Choroid plexus epithelial cell (primary cell): ENCODE results near the gene ECM2.

Experiments used
- DNase-seq: peaks from one replicate; pipeline ENCODE4 v3.0.0-alpha.2; 2010; ENCODE audit warnings: low read depth
- H3K4me3 ChIP-seq: 2 replicates; pipeline ENCODE4 v1.5.1; 2011; ENCODE audit warnings: low read depth, mild to moderate bottlenecking, control low read depth, low read length, moderate library complexity
- CTCF ChIP-seq: conservative IDR thresholded peaks from 2 replicates; pipeline ENCODE4 v1.5.1; 2011; ENCODE audit warnings: low read depth, mild to moderate bottlenecking, control low read depth, inconsistent platforms, low read length, moderate library complexity

The ECM2 gene

DNA sequence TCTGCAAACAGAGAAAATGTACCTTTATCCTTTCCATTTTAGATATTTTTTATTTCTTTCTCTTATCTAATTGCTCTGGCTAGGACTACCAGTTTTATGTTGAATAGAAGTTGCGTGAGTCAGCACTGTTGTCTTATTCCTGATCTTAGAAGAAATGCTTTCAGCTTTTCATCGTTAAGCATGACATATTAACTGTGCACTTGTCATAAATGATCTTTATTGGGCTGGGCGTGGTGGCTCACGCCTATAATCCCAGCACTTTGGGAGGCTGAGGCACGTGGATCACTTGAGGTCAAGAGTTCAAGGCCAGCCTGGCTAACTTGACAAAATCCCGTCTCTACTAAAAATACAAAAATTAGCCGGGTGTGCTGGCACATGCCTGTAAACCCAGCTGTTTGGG lies 8.2 kb upstream of the ECM2 start:
- TF ChIP-seq CTCF = no peak
- DNase-seq = no peak
- H3K4me3 ChIP-seq = no peak overlapping the region

DNA sequence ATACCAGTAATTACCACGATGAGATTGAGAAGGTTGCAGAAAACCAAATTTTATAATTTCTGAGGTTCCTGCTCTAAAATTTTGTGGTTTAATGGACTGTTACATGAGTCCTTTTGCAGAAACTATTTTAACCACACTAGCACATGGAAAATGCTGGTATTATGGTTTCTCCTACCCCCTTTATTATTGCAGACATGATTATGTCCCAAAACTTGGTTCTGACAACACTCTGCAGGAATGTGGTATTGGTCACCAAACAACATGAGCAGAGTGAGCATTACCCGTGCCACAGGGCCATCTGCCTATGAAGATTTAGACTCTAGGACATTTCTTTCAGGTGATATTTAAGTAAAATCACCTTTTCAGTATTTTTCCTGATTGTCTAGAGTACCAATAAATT lies 2.8 kb upstream of the ECM2 start:
- no peak for TF ChIP-seq CTCF
- peak; percentile 36 for DNase-seq
- no peak overlapping the region for H3K4me3 ChIP-seq

DNA sequence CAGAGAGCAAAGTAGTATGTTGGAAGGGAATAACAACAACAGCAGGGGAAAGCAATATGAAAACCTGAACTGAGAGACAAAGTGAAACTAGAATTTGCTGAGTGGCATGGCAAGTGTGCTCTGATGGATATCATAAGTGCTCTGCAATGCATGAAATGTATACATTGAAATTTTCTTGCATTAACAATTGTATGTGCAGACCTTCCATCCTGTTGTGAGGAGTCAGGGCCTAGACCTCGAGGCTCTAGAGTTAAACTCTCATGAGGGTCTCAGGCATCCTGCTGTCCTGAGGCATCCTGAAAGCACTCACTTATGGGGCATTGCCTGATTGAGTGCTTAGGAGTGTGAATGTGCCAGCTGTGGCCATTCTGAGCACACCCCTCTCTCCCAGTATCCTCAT lies 1.1 kb downstream of the ECM2 start:
- TF ChIP-seq CTCF = no peak
- peak; percentile 26 for DNase-seq
- H3K4me3 ChIP-seq = peak overlapping the region; percentile 44

DNA sequence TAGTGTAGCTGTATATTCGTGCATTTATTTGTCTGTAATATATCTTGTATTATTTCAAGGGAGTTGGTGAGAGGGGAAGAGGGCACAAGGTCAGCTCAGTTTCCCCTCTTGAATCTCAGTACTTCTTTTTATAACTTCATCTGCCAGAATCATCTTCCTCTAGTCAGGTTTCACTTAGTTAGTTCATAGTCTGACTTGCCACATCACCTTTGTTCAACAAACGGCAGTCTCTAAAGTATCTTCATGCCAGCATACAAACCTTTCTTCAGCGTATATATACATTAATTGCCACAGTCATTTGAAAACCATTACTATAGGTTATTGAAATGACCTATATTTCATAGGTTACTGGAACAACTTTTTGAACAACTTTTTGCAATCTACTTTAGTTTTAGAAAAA lies 1.6 kb downstream of the ECM2 start:
- no peak overlapping the region for H3K4me3 ChIP-seq
- DNase-seq = no peak
- TF ChIP-seq CTCF = no peak

DNA sequence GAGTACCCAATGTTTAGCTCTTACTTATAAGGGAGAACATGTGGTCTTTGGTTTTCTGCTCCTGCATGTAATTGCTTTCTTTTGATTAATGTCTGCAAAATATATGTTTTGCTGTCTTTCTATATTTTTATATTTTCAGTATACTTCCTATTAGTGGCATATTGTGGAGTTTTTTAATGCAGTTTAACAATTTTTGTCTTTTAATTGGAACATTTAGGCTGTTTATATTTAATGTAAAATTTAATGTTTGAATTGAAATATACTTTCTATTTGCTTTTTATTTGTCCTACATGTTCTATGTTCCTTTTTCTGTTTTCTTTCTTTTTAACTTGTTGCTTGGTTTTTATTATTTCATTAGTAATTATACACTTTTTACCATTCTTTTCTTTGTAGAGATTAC lies 4.9 kb downstream of the ECM2 start:
- no peak for DNase-seq
- TF ChIP-seq CTCF = no peak
- H3K4me3 ChIP-seq = no peak overlapping the region

DNA sequence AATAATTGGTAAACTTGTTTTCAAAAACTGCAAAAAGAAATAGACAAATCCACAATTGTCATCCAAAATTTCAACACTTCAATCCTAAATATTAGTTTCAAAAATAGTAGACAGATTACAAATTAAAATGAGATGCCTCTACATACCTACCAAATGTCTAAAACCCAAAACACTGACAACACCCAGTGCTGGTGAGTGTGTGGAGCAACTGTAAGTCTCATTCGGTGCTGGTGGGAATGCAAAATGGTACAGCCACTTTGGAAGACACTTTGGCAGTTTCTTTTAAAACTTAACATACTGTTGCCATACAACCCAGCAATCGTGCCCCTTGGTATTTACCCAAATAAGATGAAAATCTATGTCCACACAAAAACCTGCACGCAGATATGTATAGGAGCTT lies 6.7 kb downstream of the ECM2 start:
- no peak for DNase-seq
- no peak overlapping the region for H3K4me3 ChIP-seq
- TF ChIP-seq CTCF = no peak

GRCh38 chr9:92528522-92528849 lies 7.3 kb downstream of the ECM2 start:
- TF ChIP-seq CTCF = no peak
- DNase-seq = no peak
- no peak overlapping the region for H3K4me3 ChIP-seq
